ENCODE results near the gene PPP2R5E. TPM values are rescaled to one million over a fixed set of nuclear protein-coding genes. Genes with fewer than 3 reads are reported as not detected.

Gene PPP2R5E
- total RNA-seq, 4 donors from 2014 or later, result 26.3 to 30.7 (median 30.2) TPM

GRCh38 chr14:63472986-63473788 lies 70.0 kb downstream of the PPP2R5E start:
- no peaks in the 10 kb centered on the region for H3K27me3 ChIP-seq
- H3K4me1 ChIP-seq, result peaks cover 23 to 74% (median 58%) of the 10 kb centered on the region in 4 donors
- WGBS, result 74% methylated on average over 7 of the region's 7 CpGs
- intact Hi-C loops (cut with DNase I), result no loop called here
- no peak for DNase-seq (ENCODE audit: extremely low spot score)
- no peaks in the 10 kb centered on the region for H3K36me3 ChIP-seq
- TF ChIP-seq, protein P1, sequence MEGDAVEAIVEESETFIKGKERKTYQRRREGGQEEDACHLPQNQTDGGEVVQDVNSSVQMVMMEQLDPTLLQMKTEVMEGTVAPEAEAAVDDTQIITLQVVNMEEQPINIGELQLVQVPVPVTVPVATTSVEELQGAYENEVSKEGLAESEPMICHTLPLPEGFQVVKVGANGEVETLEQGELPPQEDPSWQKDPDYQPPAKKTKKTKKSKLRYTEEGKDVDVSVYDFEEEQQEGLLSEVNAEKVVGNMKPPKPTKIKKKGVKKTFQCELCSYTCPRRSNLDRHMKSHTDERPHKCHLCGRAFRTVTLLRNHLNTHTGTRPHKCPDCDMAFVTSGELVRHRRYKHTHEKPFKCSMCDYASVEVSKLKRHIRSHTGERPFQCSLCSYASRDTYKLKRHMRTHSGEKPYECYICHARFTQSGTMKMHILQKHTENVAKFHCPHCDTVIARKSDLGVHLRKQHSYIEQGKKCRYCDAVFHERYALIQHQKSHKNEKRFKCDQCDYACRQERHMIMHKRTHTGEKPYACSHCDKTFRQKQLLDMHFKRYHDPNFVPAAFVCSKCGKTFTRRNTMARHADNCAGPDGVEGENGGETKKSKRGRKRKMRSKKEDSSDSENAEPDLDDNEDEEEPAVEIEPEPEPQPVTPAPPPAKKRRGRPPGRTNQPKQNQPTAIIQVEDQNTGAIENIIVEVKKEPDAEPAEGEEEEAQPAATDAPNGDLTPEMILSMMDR (IDR thresholded peaks at IDR 0.05), result no peak
- no peak overlapping the region for H3K4me3 ChIP-seq
- H3K9me3 ChIP-seq, result no peaks in the 10 kb centered on the region
- no peak overlapping the region for H3K27ac ChIP-seq (replicated peaks in 1 of 4)

GRCh38 chr14:63470962-63471793 lies 72.0 kb downstream of the PPP2R5E start:
- Histone ChIP-seq H3K36me3 (no peaks in the 10 kb centered on the region), H3K27ac (replicated peaks in 1 of 4) (no peak overlapping the region), H3K27me3 (no peaks in the 10 kb centered on the region), H3K4me3 (no peak overlapping the region), H3K9me3 (no peaks in the 10 kb centered on the region), H3K4me1 (peaks cover 23 to 78% (median 61%) of the 10 kb centered on the region in 4 donors)
- TF ChIP-seq POLR2AphosphoS5 (IDR thresholded peaks at IDR 0.05) (no peak), EP300 (IDR thresholded peaks at IDR 0.05) (no peak), POLR2A (IDR thresholded peaks at IDR 0.05; ENCODE audit: low read depth) (no peak)
- TF ChIP-seq, protein P1 (IDR thresholded peaks at IDR 0.05), result no peak
- intact Hi-C loops (cut with DNase I), result no loop called here
- DNase-seq (ENCODE audit: extremely low spot score), result no peak
- 62% methylated on average over 3 of the region's 3 CpGs for WGBS

DNA sequence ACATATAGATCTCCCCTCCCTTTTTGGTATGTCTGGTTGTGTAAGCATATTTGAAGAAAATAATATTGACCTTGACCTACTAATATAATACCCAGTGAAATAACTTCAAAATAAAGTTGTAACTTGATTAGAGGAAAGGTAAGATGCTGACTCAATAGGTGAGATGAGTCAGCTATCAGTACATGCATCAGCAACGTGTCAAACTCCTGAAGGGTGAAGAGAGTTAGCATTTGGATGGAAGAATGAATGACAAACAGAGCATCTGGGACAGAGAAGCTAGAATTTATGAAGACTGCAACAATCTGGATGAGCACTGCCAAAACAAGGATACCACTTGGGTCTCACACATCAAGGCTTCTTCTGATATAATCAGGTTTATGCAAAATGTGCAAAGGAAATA lies 74.9 kb downstream of the PPP2R5E start:
- TF ChIP-seq POLR2AphosphoS5 (IDR thresholded peaks at IDR 0.05) (no peak), POLR2A (IDR thresholded peaks at IDR 0.05; ENCODE audit: low read depth) (no peak), EP300 (IDR thresholded peaks at IDR 0.05) (no peak)
- TF ChIP-seq, protein P1 (IDR thresholded peaks at IDR 0.05), result no peak
- WGBS, result 80% methylated on average over 1 of the region's 1 CpG
- Histone ChIP-seq H3K36me3 (no peaks in the 10 kb centered on the region), H3K4me1 (peaks cover 18 to 60% (median 55%) of the 10 kb centered on the region in 4 donors), H3K4me3 (no peak overlapping the region), H3K9me3 (no peaks in the 10 kb centered on the region), H3K27me3 (no peaks in the 10 kb centered on the region), H3K27ac (replicated peaks in 1 of 4) (no peak overlapping the region)
- DNase-seq (ENCODE audit: extremely low spot score), result no peak
- intact Hi-C loops (cut with DNase I), result no loop called here

DNA sequence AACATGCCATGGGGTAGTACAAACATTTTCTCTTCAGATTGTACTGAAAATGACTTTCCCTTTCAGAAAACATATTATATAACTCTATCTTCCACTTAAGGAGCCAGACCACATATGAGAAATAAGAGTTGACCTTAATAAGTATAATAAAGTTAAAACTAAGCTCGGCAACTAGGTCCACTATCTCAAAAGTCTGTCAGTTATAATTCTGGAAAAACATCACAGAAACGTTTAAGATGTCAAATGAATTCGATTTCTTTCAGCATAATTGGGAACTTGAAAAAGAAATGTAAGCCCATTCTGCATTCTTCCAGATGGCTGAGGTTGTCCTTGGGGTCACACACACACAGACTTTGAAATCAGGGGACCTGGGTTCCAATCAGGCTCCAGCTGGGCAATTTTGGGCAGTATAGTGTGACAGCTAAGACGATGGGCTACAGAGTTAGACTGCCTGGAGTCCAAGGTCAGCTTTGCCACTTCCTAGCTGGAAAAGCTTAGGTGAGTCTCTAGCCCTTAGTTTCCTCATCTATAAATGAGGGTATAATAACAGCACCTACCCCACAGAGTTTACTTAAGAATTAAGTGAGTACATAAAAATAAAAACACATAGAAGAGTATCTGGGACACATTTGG lies 75.6 kb downstream of the PPP2R5E start:
- no peak overlapping the region for H3K4me3 ChIP-seq
- H3K9me3 ChIP-seq, result no peaks in the 10 kb centered on the region
- no peak overlapping the region for H3K27ac ChIP-seq (replicated peaks in 1 of 4)
- no peak for DNase-seq (ENCODE audit: extremely low spot score)
- TF ChIP-seq EP300 (IDR thresholded peaks at IDR 0.05) (no peak), POLR2AphosphoS5 (IDR thresholded peaks at IDR 0.05) (no peak), POLR2A (IDR thresholded peaks at IDR 0.05; ENCODE audit: low read depth) (no peak)
- TF ChIP-seq, protein P1 (IDR thresholded peaks at IDR 0.05), result no peak
- no peaks in the 10 kb centered on the region for H3K36me3 ChIP-seq
- H3K27me3 ChIP-seq, result no peaks in the 10 kb centered on the region
- H3K4me1 ChIP-seq, result peaks cover 16 to 53% (median 50%) of the 10 kb centered on the region in 4 donors
- WGBS, result 52% methylated on average over 4 of the region's 4 CpGs
- intact Hi-C loops (cut with DNase I), result no loop called here
